Thyroid gland (tissue), 4 donors: ENCODE data around the gene TRANK1. TPM values are rescaled to one million over a fixed set of nuclear protein-coding genes. Genes with fewer than 3 reads are reported as not detected.

Experiments
- DNase-seq, 2 donors: peaks; one replicate each; pipeline ENCODE4 v3.0.0-alpha.2; 2019
- H3K27ac ChIP-seq, 3 donors: fragments of 200-600 bp; sonication (generic); 1 replicate in 2 of 3; 2 replicates in 1 of 3; pipeline ENCODE4 v1.5.1; 2016 to 2019; ENCODE audit warnings: mild to moderate bottlenecking in 1 of 3, moderate library complexity in 1 of 3
- H3K27me3 ChIP-seq: fragments of 200-600 bp; sonication (generic); one replicate; pipeline ENCODE4 v1.5.1; 2019
- H3K36me3 ChIP-seq, 2 donors: fragments of 200-600 bp; sonication (generic); one replicate each; pipeline ENCODE4 v1.5.1; 2016 to 2019
- H3K4me1 ChIP-seq, 2 donors: fragments of 200-600 bp; sonication (generic); one replicate each; pipeline ENCODE4 v1.5.1; 2017 to 2019
- H3K4me3 ChIP-seq, 3 donors: fragments of 200-600 bp; sonication (generic); replicated peaks in 1 of 3; 1 replicate in 2 of 3; 2 replicates in 1 of 3; pipeline ENCODE4 v1.5.1; 2016; ENCODE audit warnings: mild to moderate bottlenecking in 1 of 3
- H3K9me3 ChIP-seq: fragments of 200-600 bp; sonication (generic); one replicate; pipeline ENCODE4 v1.5.1; 2017
- POLR2A ChIP-seq, 2 donors: fragments of 450-650 bp; IDR thresholded peaks; one replicate each; pipeline ENCODE4 v1.6.1; 2017; ENCODE audit warnings: antibody characterized with exemption in 2 of 2, mild to moderate bottlenecking in 2 of 2, moderate library complexity in 1 of 2
- WGBS, 2 donors: methylation state at CpG; one replicate each; pipeline ENCODE4 v1.1.5; 2017; 5-methylcytosine and 5-hydroxymethylcytosine counted together
- intact Hi-C: fragments of 100-400 bp; cut with DNase I; formaldehyde crosslinking; loops from one replicate; pipeline ENCODE4 v1.15.1; 2023
- total RNA-seq, 4 donors: library from RNA; depleted of rRNA; stranded (reverse); fragments of >200 nt; gene quantifications; one replicate each; pipeline ENCODE4 v1.2.3, GENCODE V29; 2016
- TF ChIP-seq, protein P1 (sequence below), 6 experiments: fragments of 200-600 bp in 3 of 6; fragments of 450-650 bp in 3 of 6; sonication (generic) in 3 of 6; IDR thresholded peaks; one replicate each; pipeline ENCODE4 v1.5.1; 2016 to 2019; ENCODE audit warnings: antibody characterized with exemption in 6 of 6, mild to moderate bottlenecking in 2 of 6, inconsistent platforms in 1 of 6, moderate library complexity in 1 of 6

Gene TRANK1
- total RNA-seq, 4 donors from 2014 or later: 11.7 to 26.3 (median 18.5) TPM

DNA sequence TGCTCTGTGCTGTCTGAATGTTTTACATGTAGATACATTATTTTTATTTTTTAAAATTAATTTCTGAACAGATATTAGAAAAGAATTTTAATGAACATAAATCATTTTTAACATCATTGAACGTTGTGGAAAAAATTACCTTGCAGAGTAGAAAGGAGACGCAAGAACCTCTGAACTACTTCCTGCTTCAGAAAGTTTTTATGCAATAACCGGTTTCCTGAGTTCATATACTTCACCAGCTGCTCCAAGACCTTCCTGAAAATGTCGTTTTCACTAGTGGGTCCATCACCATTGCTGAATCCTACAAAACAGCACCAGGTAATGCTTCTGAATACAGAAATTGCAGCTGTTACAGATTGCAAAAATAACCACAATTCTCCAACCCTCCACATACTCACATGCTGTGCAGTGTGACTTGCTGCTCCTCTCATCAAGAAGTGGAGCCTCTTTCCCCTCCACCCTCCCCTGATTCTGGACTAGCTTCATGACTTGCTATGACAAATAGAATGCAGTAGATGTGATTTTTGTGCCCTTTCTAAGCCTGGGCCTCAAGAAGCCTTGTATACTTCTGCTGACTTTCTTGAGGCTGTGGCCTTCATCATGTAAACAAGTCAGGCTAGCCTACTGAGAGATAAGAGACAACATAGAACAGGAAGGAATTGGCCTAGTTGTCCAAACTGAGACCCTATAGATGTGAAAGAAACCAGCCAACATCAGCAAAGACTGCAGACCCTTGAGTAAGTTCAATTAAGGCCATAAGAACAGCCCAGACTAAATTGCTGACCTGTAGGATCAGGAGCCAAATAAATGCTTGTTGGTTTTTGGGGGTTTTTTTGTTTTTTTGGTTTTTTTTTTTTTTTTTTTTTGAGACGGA, 80.4 kb downstream of the TRANK1 start:
- TF ChIP-seq POLR2A (IDR thresholded peaks at IDR 0.05): no peak
- TF ChIP-seq, protein P1, sequence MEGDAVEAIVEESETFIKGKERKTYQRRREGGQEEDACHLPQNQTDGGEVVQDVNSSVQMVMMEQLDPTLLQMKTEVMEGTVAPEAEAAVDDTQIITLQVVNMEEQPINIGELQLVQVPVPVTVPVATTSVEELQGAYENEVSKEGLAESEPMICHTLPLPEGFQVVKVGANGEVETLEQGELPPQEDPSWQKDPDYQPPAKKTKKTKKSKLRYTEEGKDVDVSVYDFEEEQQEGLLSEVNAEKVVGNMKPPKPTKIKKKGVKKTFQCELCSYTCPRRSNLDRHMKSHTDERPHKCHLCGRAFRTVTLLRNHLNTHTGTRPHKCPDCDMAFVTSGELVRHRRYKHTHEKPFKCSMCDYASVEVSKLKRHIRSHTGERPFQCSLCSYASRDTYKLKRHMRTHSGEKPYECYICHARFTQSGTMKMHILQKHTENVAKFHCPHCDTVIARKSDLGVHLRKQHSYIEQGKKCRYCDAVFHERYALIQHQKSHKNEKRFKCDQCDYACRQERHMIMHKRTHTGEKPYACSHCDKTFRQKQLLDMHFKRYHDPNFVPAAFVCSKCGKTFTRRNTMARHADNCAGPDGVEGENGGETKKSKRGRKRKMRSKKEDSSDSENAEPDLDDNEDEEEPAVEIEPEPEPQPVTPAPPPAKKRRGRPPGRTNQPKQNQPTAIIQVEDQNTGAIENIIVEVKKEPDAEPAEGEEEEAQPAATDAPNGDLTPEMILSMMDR (IDR thresholded peaks at IDR 0.05): no peak
- WGBS, 2 donors: 85 to 86% methylated on average over 5 of the region's 5 CpGs
- intact Hi-C loops: no loop called here
- Histone ChIP-seq H3K27me3 (no peaks in the 10 kb centered on the region), H3K4me1 (no peaks in the 10 kb centered on the region), H3K9me3 (no peaks in the 10 kb centered on the region), H3K36me3 (peaks cover 10 to 12% of the 10 kb centered on the region in 2 donors), H3K4me3 (no peak overlapping the region), H3K27ac (no peak overlapping the region)
- no peak for DNase-seq

GRCh38 chr3:36862076-36862755, 82.6 kb downstream of the TRANK1 start:
- intact Hi-C loops: no loop called here
- Histone ChIP-seq H3K9me3 (no peaks in the 10 kb centered on the region), H3K27ac (no peak overlapping the region), H3K4me3 (no peak overlapping the region), H3K27me3 (no peaks in the 10 kb centered on the region), H3K36me3 (peaks cover 24 to 28% of the 10 kb centered on the region in 2 donors), H3K4me1 (no peaks in the 10 kb centered on the region)
- TF ChIP-seq POLR2A (IDR thresholded peaks at IDR 0.05): no peak
- TF ChIP-seq, protein P1 (IDR thresholded peaks at IDR 0.05): no peak
- DNase-seq: no peak
- WGBS, 2 donors: 98 to 99% methylated on average over 5 of the region's 5 CpGs

DNA sequence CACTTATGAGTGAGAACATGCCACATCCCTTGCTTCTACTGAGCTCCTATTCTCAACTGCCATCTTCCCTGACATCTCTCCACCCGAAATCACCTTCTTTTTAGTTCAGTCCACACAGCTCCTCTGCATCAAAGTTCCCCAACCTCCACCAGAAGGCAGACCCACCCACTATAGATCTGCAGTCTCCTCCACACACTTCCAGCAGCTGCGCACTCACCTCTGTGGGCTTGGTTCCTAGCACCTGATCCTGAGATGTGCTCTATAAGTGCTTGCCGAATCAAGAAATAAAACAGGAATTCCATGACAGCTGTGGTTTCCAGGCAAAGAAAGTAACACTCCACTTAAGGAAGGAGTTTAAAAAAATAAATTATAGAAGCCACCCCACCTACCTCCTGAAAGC, 85.4 kb downstream of the TRANK1 start:
- no peak overlapping the region for H3K27ac ChIP-seq
- intact Hi-C loops: no loop called here
- TF ChIP-seq POLR2A (IDR thresholded peaks at IDR 0.05): no peak
- TF ChIP-seq, protein P1 (IDR thresholded peaks at IDR 0.05): no peak
- H3K27me3 ChIP-seq: no peaks in the 10 kb centered on the region
- DNase-seq: no peak
- no peak overlapping the region for H3K4me3 ChIP-seq
- no peaks in the 10 kb centered on the region for H3K4me1 ChIP-seq
- H3K36me3 ChIP-seq: peaks cover 33 to 37% of the 10 kb centered on the region in 2 donors
- no peaks in the 10 kb centered on the region for H3K9me3 ChIP-seq
- WGBS, 2 donors: 93 to 96% methylated on average over 3 of the region's 3 CpGs

- no peak for DNase-seq
- no peak for TF ChIP-seq POLR2A (IDR thresholded peaks at IDR 0.05)
- TF ChIP-seq, protein P1 (IDR thresholded peaks at IDR 0.05): no peak
- Histone ChIP-seq H3K27me3 (no peaks in the 10 kb centered on the region), H3K9me3 (no peaks in the 10 kb centered on the region), H3K36me3 (peaks cover 11 to 12% of the 10 kb centered on the region in 2 donors), H3K4me3 (no peak overlapping the region), H3K27ac (no peak overlapping the region), H3K4me1 (no peaks in the 10 kb centered on the region)
- intact Hi-C loops: no loop called here
- 85 to 88% methylated on average over 3 of the region's 3 CpGs for WGBS, 2 donors
Measured at GRCh38 chr3:36852071-36852470, 92.8 kb downstream of the TRANK1 start.

DNA sequence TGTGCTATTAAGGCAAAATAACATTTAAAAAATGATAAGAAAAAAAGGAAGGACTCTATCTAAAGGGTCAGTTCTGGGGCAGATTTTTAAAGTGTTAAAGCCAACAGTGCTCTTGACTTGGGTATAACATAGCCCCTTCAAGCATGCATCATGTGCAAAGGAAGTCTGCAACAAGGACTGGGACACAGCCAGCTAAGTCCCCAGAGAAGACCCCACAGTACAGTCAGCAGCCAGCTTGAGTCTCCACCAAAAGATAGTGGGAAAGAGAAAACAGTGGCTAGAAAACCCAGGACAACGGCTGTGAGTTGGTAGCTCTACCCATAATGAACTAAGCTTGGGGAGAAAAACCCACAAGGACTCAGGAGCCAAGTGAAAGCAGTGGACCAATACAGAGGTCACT, 94.1 kb downstream of the TRANK1 start:
- 71 to 89% methylated on average over 1 of the region's 1 CpG for WGBS, 2 donors

More for the DNA sequence above, 94.1 kb downstream of the TRANK1 start:
- no peak for DNase-seq
- no peaks in the 10 kb centered on the region for H3K9me3 ChIP-seq
- H3K36me3 ChIP-seq: peaks cover 0 to 13% of the 10 kb centered on the region in 2 donors
- no peaks in the 10 kb centered on the region for H3K27me3 ChIP-seq
- H3K4me3 ChIP-seq: no peak overlapping the region
- H3K27ac ChIP-seq: no peak overlapping the region
- intact Hi-C loops: no loop called here
- H3K4me1 ChIP-seq: no peaks in the 10 kb centered on the region
- TF ChIP-seq, protein P1 (IDR thresholded peaks at IDR 0.05): no peak
- no peak for TF ChIP-seq POLR2A (IDR thresholded peaks at IDR 0.05)
